CD4-positive, alpha-beta T cell treated with Interleukin-17A for 4 hours (primary cell): Measurements from ENCODE around the gene IL5RA.

Experiments
- DNase-seq: peaks from one replicate; pipeline ENCODE4 v3.0.0-alpha.2; 2020; ENCODE audit warnings: mixed read lengths

IL5RA gene

GRCh38 chr3:3110299-3110630 lies at the start of gene IL5RA:
IL5RA (minus strand) TSS chr3:3110374; CDS start chr3:3104984, 5,390 bp downstream.
- DNase-seq, result no peak

GRCh38 chr3:3157484-3157883 lies 47.3 kb upstream of the IL5RA start:
- no peak for DNase-seq

GRCh38 chr3:3154879-3155610 lies 44.9 kb upstream of the IL5RA start:
- DNase-seq, result no peak

GRCh38 chr3:3151513-3151912 lies 41.3 kb upstream of the IL5RA start:
- DNase-seq, result no peak

- DNase-seq, result no peak
Observed at GRCh38 chr3:3149560-3149959, 39.4 kb upstream of the IL5RA start.

- DNase-seq, result no peak
Observed at GRCh38 chr3:3145831-3146230, 35.7 kb upstream of the IL5RA start.

- no peak for DNase-seq
Observed at GRCh38 chr3:3141939-3142338, 31.8 kb upstream of the IL5RA start.

- no peak for DNase-seq
Observed at GRCh38 chr3:3137526-3137925, 27.4 kb upstream of the IL5RA start.

- peak; percentile 5 for DNase-seq
Observed at GRCh38 chr3:3134750-3135448, 24.7 kb upstream of the IL5RA start.

GRCh38 chr3:3133500-3133899 lies 23.3 kb upstream of the IL5RA start:
- DNase-seq, result no peak

- no peak for DNase-seq
Observed at GRCh38 chr3:3129579-3129978, 19.4 kb upstream of the IL5RA start.

- DNase-seq, result peak; percentile 9
Observed at GRCh38 chr3:3127432-3128010, 17.3 kb upstream of the IL5RA start.

- peak; percentile 98 for DNase-seq
Observed at GRCh38 chr3:3126477-3127431, 16.6 kb upstream of the IL5RA start, which contains the start of gene TRNT1. TRNT1 (plus strand) TSS chr3:3126940; CDS start chr3:3129041, 2,101 bp downstream.

GRCh38 chr3:3125977-3126376 lies 15.8 kb upstream of the IL5RA start:
- no peak for DNase-seq

GRCh38 chr3:3119393-3119851 lies 9.2 kb upstream of the IL5RA start:
- no peak for DNase-seq

GRCh38 chr3:3117651-3118050 lies 7.5 kb upstream of the IL5RA start:
- DNase-seq, result no peak

GRCh38 chr3:3113042-3113709 lies 3.0 kb upstream of the IL5RA start:
- DNase-seq, result no peak

GRCh38 chr3:3110749-3111361 lies 681 bp upstream of the IL5RA start:
- no peak for DNase-seq

GRCh38 chr3:3109407-3110298 lies 521 bp downstream of the IL5RA start:
- no peak for DNase-seq

- no peak for DNase-seq
Observed at GRCh38 chr3:3107858-3108257, 2.3 kb downstream of the IL5RA start.

- no peak for DNase-seq
Observed at GRCh38 chr3:3107181-3107580, 3.0 kb downstream of the IL5RA start.
